ENCODE results near the gene EMP1. TPM values are rescaled to one million over a fixed set of nuclear protein-coding genes. Genes with fewer than 3 reads are reported as not detected.
A peak's percentile ranks its signal among the peaks of the same experiment; 100 is the strongest.

EMP1 gene
- total and polyA plus RNA-seq, 7 donors, result 11.0 to 123 (median 49.8) TPM

DNA sequence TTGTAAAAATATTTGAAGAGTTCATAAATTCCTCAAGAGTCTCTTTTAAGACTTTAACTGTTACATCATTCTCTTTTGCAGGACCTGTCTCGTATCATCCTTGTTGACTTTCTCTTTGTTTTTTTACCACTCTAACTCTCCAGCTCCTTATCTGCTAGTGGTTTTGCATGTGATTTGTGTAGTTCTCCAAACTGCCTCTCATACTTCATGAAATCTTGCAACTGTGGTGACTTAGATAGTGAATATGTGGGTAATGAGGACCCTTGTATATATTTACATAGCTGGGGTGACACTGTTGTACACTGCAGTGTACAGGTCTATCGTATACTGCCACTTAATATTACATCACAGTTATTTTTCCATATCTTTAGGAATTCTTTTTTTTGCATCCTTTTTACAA, 40.2 kb upstream of the EMP1 start:
- Histone ChIP-seq H3K36me3 (ENCODE audit: insufficient read depth in 1 of 2, low read depth in 1 of 2) (no peaks in the 10 kb centered on the region), H3K4me1 (no peaks in the 10 kb centered on the region), H3K27ac (no peak overlapping the region), H3K9me3 (no peaks in the 10 kb centered on the region), H3K27me3 (ENCODE audit: insufficient read depth in 3 of 3, low read length in 2 of 3) (peaks cover 0 to 1% (median 0%) of the 10 kb centered on the region in 3 donors), H3K4me3 (no peak overlapping the region)
- intact Hi-C loops (cut with DNase I), result no loop called here
- WGBS, 3 donors, result 60 to 81% (median 65%) methylated on average over 2 of the region's 2 CpGs
- DNase-seq (no peak), ATAC-seq (no peak)
- TF ChIP-seq, protein P1, sequence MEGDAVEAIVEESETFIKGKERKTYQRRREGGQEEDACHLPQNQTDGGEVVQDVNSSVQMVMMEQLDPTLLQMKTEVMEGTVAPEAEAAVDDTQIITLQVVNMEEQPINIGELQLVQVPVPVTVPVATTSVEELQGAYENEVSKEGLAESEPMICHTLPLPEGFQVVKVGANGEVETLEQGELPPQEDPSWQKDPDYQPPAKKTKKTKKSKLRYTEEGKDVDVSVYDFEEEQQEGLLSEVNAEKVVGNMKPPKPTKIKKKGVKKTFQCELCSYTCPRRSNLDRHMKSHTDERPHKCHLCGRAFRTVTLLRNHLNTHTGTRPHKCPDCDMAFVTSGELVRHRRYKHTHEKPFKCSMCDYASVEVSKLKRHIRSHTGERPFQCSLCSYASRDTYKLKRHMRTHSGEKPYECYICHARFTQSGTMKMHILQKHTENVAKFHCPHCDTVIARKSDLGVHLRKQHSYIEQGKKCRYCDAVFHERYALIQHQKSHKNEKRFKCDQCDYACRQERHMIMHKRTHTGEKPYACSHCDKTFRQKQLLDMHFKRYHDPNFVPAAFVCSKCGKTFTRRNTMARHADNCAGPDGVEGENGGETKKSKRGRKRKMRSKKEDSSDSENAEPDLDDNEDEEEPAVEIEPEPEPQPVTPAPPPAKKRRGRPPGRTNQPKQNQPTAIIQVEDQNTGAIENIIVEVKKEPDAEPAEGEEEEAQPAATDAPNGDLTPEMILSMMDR (IDR thresholded peaks at IDR 0.05), result no peak

DNA sequence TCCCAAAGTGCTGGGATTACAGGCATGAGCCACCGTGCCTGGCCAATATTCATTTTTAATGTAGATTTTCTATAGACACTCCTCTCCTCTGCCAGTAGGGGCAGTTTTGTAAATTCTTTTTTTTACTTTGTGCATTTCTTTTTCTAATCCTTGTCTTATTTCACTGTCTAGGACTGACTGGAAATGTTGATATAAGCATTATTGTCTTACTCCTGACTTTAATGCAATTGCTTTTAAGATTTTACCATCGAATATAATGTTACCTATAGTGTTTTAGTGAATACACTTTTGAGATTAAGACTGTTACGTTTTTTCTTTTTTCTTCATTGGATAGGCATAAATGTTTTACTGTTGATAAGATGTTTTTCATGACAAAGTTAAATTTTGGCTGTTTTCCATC, 35.4 kb upstream of the EMP1 start:
- no peak overlapping the region for H3K27ac ChIP-seq
- ATAC-seq (no peak), DNase-seq (no peak)
- TF ChIP-seq, protein P1 (IDR thresholded peaks at IDR 0.05), result peak; percentile 7
- no peaks in the 10 kb centered on the region for H3K36me3 ChIP-seq (ENCODE audit: insufficient read depth in 1 of 2, low read depth in 1 of 2)
- intact Hi-C loops (cut with DNase I), result no loop called here
- H3K4me3 ChIP-seq, result no peak overlapping the region
- no peaks in the 10 kb centered on the region for H3K27me3 ChIP-seq (ENCODE audit: insufficient read depth in 3 of 3, low read length in 2 of 3)
- 78 to 80% (median 80%) methylated on average over 3 of the region's 3 CpGs for WGBS, 3 donors
- H3K9me3 ChIP-seq, result no peaks in the 10 kb centered on the region
- no peaks in the 10 kb centered on the region for H3K4me1 ChIP-seq

DNA sequence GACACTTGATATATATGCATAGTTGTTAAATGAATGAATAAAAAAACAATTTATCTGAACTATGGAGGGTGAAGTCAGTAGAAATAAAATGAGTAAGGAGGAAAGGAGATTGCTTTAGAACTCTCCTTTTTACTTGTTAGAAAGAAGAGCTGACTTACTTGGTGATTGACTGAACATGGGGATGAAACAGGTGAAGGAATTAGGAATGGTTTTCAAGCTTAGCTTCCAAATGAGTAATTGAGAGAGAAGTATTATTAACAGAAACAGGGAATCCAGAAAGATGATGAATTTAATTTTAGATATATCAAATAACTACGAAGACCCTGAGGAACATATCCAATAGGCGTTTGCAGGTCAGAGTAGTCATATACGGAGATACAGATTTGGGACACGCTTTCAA, 33.6 kb upstream of the EMP1 start:
- intact Hi-C loops (cut with DNase I), result no loop called here
- WGBS, 3 donors, result 63 to 77% (median 65%) methylated on average over 4 of the region's 4 CpGs
- no peak overlapping the region for H3K27ac ChIP-seq

DNA sequence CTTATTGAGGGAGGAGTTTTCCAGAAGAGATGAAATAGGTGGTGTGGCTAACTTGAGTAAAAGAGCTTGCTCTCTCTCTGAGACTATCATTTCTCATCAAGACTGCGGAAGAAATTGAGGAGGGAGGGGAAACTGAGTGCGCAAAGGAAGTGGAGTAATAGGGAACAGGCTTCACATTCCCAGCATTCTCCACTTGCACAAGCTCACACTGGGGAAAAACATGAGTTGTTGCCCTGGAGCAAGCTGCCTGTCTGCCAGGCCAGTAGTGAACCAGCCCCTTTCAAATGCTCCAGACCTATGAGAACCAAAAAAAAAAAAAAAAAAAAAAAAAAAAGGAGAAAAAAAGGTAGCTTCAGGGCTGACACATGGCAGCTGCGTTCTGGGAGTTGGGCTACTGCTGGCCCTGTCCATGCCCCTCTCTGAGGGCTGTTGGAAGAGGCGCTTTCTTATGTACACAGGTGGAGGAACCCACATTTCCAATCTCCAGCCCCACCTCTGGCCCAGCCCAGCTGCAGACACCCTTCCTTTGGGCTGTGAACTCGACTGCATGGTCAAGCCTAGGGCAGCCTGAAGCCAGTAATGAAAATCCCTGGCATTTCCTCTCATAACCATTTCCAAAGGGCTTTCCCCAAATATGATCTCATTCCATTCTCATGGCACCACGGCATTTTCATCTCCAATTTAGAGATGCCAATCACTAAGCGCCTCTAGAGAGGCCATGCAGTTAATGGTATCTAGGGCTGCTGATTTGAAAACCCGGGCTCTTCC, 32.5 kb upstream of the EMP1 start:
- intact Hi-C loops (cut with DNase I), result no loop called here
- Histone ChIP-seq H3K27ac (no peak overlapping the region), H3K4me1 (no peaks in the 10 kb centered on the region), H3K9me3 (peaks cover 2% of the 10 kb centered on the region), H3K36me3 (ENCODE audit: insufficient read depth in 1 of 2, low read depth in 1 of 2) (no peaks in the 10 kb centered on the region), H3K4me3 (no peak overlapping the region), H3K27me3 (ENCODE audit: insufficient read depth in 3 of 3, low read length in 2 of 3) (no peaks in the 10 kb centered on the region)
- TF ChIP-seq, protein P1 (IDR thresholded peaks at IDR 0.05), result no peak
- DNase-seq, result no peak
- 73 to 80% (median 73%) methylated on average over 8 of the region's 8 CpGs for WGBS, 3 donors
- no peak for ATAC-seq

More for the DNA sequence above, 33.6 kb upstream of the EMP1 start:
- ATAC-seq (no peak), DNase-seq (no peak)
- Histone ChIP-seq H3K27me3 (ENCODE audit: insufficient read depth in 3 of 3, low read length in 2 of 3) (no peaks in the 10 kb centered on the region), H3K36me3 (ENCODE audit: insufficient read depth in 1 of 2, low read depth in 1 of 2) (no peaks in the 10 kb centered on the region), H3K9me3 (peaks cover 1% of the 10 kb centered on the region), H3K4me1 (no peaks in the 10 kb centered on the region), H3K4me3 (no peak overlapping the region)
- TF ChIP-seq, protein P1 (IDR thresholded peaks at IDR 0.05), result no peak

Data from psoas muscle (tissue), 8 donors.